GM06990 (cell line): ENCODE data around the gene LGR4.

Experiments used
- DNase-seq: peaks from one replicate; pipeline ENCODE4 v3.0.0-alpha.2; 2011; ENCODE audit not compliant: insufficient read length; ENCODE audit errors: extremely low read depth
- H3K27me3 ChIP-seq: replicated peaks from 2 replicates; pipeline ENCODE4 v1.6.0; 2011; ENCODE audit warnings: low read length; ENCODE audit not compliant: control insufficient read depth, insufficient read depth
- H3K36me3 ChIP-seq: 2 replicates; pipeline ENCODE4 v1.5.1; 2011; ENCODE audit warnings: low read length; ENCODE audit not compliant: control insufficient read depth, insufficient read depth
- H3K4me3 ChIP-seq: replicated peaks from 2 replicates; pipeline ENCODE4 v1.5.1; 2011; ENCODE audit warnings: low read depth, mild to moderate bottlenecking, control low read depth, low read length
- TF ChIP-seq, protein P1 (sequence below): IDR thresholded peaks from 2 replicates; pipeline ENCODE4 v1.5.1; 2011; ENCODE audit warnings: low read length, control low read depth, mild to moderate bottlenecking, inconsistent platforms; ENCODE audit not compliant: insufficient read depth, poor library complexity, severe bottlenecking

LGR4 gene

DNA sequence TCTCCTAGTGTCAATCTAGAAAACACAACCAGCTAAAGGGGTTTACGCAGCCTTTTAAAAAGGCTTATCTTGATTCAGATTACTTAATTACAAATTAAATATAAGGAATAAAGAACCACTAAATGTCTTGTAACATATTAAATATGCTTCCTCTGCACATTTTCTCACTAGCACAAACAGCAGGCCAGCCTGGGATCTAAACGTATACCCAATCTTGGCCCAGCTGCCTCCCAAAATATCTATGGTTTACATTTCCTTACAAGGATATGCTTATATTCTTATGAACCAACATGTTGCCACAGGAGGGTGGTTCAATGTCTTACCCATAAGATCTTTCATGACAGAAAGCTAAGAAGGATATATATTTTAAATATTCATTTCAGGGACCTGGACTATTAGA lies 7.7 kb downstream of the LGR4 start:
- Histone ChIP-seq H3K36me3 (no peaks in the 10 kb centered on the region), H3K27me3 (no peaks in the 10 kb centered on the region), H3K4me3 (no peak overlapping the region)
- TF ChIP-seq, protein P1, sequence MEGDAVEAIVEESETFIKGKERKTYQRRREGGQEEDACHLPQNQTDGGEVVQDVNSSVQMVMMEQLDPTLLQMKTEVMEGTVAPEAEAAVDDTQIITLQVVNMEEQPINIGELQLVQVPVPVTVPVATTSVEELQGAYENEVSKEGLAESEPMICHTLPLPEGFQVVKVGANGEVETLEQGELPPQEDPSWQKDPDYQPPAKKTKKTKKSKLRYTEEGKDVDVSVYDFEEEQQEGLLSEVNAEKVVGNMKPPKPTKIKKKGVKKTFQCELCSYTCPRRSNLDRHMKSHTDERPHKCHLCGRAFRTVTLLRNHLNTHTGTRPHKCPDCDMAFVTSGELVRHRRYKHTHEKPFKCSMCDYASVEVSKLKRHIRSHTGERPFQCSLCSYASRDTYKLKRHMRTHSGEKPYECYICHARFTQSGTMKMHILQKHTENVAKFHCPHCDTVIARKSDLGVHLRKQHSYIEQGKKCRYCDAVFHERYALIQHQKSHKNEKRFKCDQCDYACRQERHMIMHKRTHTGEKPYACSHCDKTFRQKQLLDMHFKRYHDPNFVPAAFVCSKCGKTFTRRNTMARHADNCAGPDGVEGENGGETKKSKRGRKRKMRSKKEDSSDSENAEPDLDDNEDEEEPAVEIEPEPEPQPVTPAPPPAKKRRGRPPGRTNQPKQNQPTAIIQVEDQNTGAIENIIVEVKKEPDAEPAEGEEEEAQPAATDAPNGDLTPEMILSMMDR, result no peak
- no peak for DNase-seq

DNA sequence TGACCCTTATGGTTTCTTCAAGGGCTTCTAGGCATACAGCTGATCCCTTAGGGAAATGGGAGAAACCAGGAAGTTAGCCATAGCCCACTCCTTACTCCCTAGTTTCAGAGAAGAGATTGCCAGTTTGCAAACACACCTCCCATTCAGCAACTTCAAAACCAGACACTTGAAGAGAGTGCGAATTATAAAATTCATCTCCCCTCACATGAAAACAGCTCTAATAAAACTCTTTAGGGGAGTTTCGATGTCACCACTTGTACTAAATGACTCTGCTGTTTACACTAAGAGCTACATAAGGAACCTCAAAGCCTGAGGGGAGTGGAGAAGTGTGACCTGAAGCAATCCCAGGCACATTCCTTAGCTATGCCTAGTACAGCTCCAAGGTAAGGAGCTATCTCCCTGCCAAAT lies 8.3 kb downstream of the LGR4 start:
- no peak for DNase-seq
- Histone ChIP-seq H3K4me3 (no peak overlapping the region), H3K27me3 (no peaks in the 10 kb centered on the region), H3K36me3 (no peaks in the 10 kb centered on the region)
- TF ChIP-seq, protein P1, result no peak

DNA sequence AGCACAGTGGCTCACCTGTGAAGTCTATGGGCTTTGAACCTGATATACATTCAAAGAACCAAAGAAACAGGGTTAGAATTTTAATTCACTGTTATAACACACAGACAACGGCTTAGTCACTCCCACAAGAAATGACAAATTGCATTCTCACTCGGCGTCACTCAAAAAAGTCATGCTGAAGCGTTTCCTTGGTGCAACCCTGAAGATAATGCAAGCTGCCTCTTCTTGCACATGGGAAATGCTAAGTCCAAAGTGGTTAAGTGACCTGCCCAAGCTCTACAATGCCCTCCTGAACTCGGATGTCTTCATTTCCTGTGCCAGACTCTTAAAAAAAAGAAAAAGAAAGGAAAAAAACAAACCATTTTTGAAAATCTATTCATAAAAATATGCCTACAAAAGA lies 10.0 kb downstream of the LGR4 start:
- TF ChIP-seq, protein P1, result no peak
- Histone ChIP-seq H3K4me3 (no peak overlapping the region), H3K36me3 (no peaks in the 10 kb centered on the region), H3K27me3 (no peaks in the 10 kb centered on the region)
- no peak for DNase-seq

DNA sequence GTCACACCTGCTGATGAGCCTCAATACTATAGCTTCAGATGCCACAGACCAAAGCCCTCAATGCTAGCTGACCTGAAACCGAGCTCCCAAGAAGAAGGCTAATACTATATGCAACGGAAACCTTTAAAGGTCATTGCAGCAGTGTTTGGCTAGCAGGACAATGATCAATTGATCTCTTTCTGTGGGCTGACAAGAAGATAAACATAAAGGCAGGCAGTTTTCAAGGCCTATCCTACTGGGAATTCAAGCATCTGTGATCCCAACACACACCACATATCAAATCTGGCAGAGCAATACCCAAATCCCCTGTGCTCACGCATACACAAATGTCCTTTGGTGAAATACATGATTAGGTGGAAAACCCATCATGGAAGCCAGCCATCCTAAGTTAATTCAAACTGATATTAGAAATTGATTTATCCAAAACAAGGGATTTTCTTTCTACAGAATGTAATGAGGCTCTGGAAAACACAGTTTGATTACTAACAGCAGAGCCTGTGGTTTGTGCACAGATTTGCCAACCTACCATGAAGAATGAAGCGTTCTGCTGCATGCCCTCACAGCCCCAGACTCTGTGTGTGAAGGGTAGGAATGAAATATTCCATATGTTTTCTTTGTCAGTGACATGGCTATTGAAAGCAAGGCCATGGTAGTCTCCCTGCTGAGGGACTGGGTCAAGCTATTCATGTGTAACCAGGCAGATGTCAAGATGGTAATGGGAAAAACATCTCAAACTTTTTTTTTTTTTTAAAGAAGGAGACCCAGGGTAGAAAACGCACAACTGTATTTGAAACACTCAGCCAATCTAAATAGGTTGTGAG lies 12.2 kb downstream of the LGR4 start:
- Histone ChIP-seq H3K36me3 (no peaks in the 10 kb centered on the region), H3K27me3 (no peaks in the 10 kb centered on the region), H3K4me3 (no peak overlapping the region)
- TF ChIP-seq, protein P1, result no peak
- DNase-seq, result no peak

DNA sequence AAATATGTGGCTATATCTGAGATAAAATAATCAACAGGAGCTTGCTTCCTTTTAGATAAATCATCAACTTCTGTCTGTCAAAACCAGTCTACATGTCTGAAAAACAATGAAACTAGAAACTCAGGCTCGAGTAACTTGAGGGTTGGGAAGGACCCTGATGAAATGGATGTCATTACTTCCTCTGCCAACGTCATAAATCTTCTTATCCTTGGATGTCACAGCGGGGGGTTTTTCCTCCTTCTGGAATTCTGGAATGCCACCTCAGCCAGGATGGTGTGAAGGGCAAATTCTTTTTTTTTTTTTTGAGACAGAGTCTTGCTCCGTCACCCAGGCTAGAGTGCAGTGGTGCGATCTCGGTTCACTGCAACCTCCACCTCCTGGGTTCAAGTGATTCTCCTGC lies 13.4 kb downstream of the LGR4 start:
- DNase-seq, result no peak
- Histone ChIP-seq H3K27me3 (no peaks in the 10 kb centered on the region), H3K36me3 (no peaks in the 10 kb centered on the region), H3K4me3 (no peak overlapping the region)
- TF ChIP-seq, protein P1, result no peak
